HL-60 (cell line): ENCODE data around the gene SHB.

ENCODE experiments used
- DNase-seq, 2 experiments: peaks; one replicate each; pipeline ENCODE4 v3.0.0-alpha.2; 2010 to 2020; ENCODE audit warnings: low read depth in 1 of 2, low spot score in 1 of 2
- H3K27ac ChIP-seq: fragments of 250-450 bp; sonication (Bioruptor Pico); replicated peaks from 2 replicates; pipeline ENCODE4 v1.5.1; 2020; ENCODE audit warnings: mild to moderate bottlenecking, moderate library complexity
- H3K27me3 ChIP-seq: fragments of 250-450 bp; sonication (Bioruptor Pico); 2 replicates; pipeline ENCODE4 v1.5.1; 2021; ENCODE audit warnings: mild to moderate bottlenecking, moderate library complexity; ENCODE audit not compliant: insufficient read depth, poor library complexity, severe bottlenecking
- H3K4me3 ChIP-seq: replicated peaks from 2 replicates; pipeline ENCODE4 v1.5.1; 2011; ENCODE audit warnings: mild to moderate bottlenecking, control low read depth, low read length; ENCODE audit not compliant: insufficient read depth
- CTCF ChIP-seq: IDR thresholded peaks from one replicate; pipeline ENCODE4 v1.5.1; 2011; ENCODE audit warnings: low read length, control low read depth, inconsistent platforms; ENCODE audit not compliant: insufficient read depth
- GABPA ChIP-seq: IDR thresholded peaks from 2 replicates; pipeline ENCODE4 v1.6.1; 2012; ENCODE audit warnings: low read depth
- POLR2AphosphoS5 ChIP-seq: IDR thresholded peaks from 2 replicates; pipeline ENCODE4 v1.6.1; 2012; ENCODE audit warnings: low read depth
- REST ChIP-seq: IDR thresholded peaks from 2 replicates; pipeline ENCODE4 v1.6.1; 2012; ENCODE audit warnings: low read depth; ENCODE audit not compliant: insufficient replicate concordance
- SPI1 ChIP-seq: IDR thresholded peaks from 2 replicates; pipeline ENCODE4 v1.6.1; 2012; ENCODE audit warnings: low read depth, mild to moderate bottlenecking, borderline replicate concordance

Gene SHB

GRCh38 chr9:38059233-38059936 lies 9.6 kb downstream of the SHB start:
- H3K27ac ChIP-seq = no peak overlapping the region
- no peak overlapping the region for H3K4me3 ChIP-seq
- no peak for TF ChIP-seq SPI1
- TF ChIP-seq CTCF = no peak
- no peak for TF ChIP-seq GABPA
- no peak for TF ChIP-seq REST
- TF ChIP-seq POLR2AphosphoS5 = no peak
- DNase-seq = no peak
- H3K27me3 ChIP-seq = no peaks in the 10 kb centered on the region

- no peak for TF ChIP-seq SPI1
- DNase-seq = no peak
- no peak overlapping the region for H3K4me3 ChIP-seq
- no peaks in the 10 kb centered on the region for H3K27me3 ChIP-seq
- no peak overlapping the region for H3K27ac ChIP-seq
Observed at GRCh38 chr9:38058452-38059232, 10.4 kb downstream of the SHB start.

GRCh38 chr9:38057416-38058195 lies 11.4 kb downstream of the SHB start:
- DNase-seq = no peak
- no peak for TF ChIP-seq REST
- TF ChIP-seq GABPA = no peak
- TF ChIP-seq POLR2AphosphoS5 = no peak
- no peak for TF ChIP-seq SPI1
- no peak for TF ChIP-seq CTCF
- Histone ChIP-seq H3K27me3 (no peaks in the 10 kb centered on the region), H3K4me3 (no peak overlapping the region), H3K27ac (no peak overlapping the region)

- H3K27me3 ChIP-seq = no peaks in the 10 kb centered on the region
- no peak for DNase-seq
- no peak overlapping the region for H3K27ac ChIP-seq
- H3K4me3 ChIP-seq = no peak overlapping the region
- TF ChIP-seq CTCF (no peak), GABPA (no peak), REST (no peak), POLR2AphosphoS5 (no peak), SPI1 (no peak)
Observed at GRCh38 chr9:38054653-38055052, 14.4 kb downstream of the SHB start.
